K562 (cell line): ENCODE results near the gene EYA2.

Experiments used
- BCL6 ChIP-seq: fragments of 250-450 bp; sonication (Bioruptor Pico); IDR thresholded peaks from 2 replicates; pipeline ENCODE4 v1.4.0; 2020
- CTCF ChIP-seq, 3 experiments: IDR thresholded peaks in 2 of 3; conservative IDR thresholded peaks in 1 of 3; 2 replicates each; pipeline ENCODE4 v1.5.1; 2011 to 2012; ENCODE audit warnings: low read length in 3 of 3, mild to moderate bottlenecking in 3 of 3, control low read depth in 2 of 3, improper control_type of control experiment in 1 of 3, inconsistent platforms in 1 of 3, low read depth in 1 of 3, mixed read lengths in 1 of 3, moderate library complexity in 1 of 3; ENCODE audit not compliant: insufficient read depth in 2 of 3
- FIP1L1 ChIP-seq: fragments of 200-400 bp; formaldehyde crosslinking; IDR thresholded peaks from 2 replicates; pipeline ENCODE4 v1.6.1; 2018; ENCODE audit warnings: mild to moderate bottlenecking, low read depth, low read length; ENCODE audit not compliant: poor library complexity, severe bottlenecking
- GATA2 ChIP-seq: sonication (generic); formaldehyde crosslinking; IDR thresholded peaks from 2 replicates; pipeline ENCODE4 v1.4.0; 2020; ENCODE audit warnings: mild to moderate bottlenecking, missing genetic modification reagents
- MLLT1 ChIP-seq, 2 experiments: fragments of 450-650 bp; IDR thresholded peaks; 2 replicates each; pipeline ENCODE4 v1.6.1; 2016
- RCOR1 ChIP-seq, 2 experiments: IDR thresholded peaks; 2 replicates each; pipeline ENCODE4 v1.6.1; 2012; ENCODE audit warnings: low read depth in 2 of 2, low read length in 2 of 2, borderline replicate concordance in 1 of 2, improper control_type of control experiment in 1 of 2
- SAP30 ChIP-seq: fragments of 200-600 bp; sonication (generic); IDR thresholded peaks from 2 replicates; pipeline ENCODE4 v1.6.1; 2012; ENCODE audit warnings: borderline replicate concordance, low read depth, mild to moderate bottlenecking, moderate library complexity, low read length, control low read depth, inconsistent platforms; ENCODE audit not compliant: insufficient read depth, poor library complexity, severe bottlenecking
- TRIM28 ChIP-seq: fragments of 450-650 bp; IDR thresholded peaks from 2 replicates; pipeline ENCODE4 v1.6.1; 2017
- U2AF1 ChIP-seq: fragments of 200-400 bp; formaldehyde crosslinking; optimal IDR thresholded peaks from 2 replicates; pipeline ENCODE3; 2017; ENCODE audit warnings: mild to moderate bottlenecking, low read depth, low read length, moderate library complexity
- YBX1 ChIP-seq: fragments of 450-650 bp; IDR thresholded peaks from 2 replicates; pipeline ENCODE4 v1.7.1; 2016; ENCODE audit warnings: mild to moderate bottlenecking
- ZNF507 ChIP-seq: conservative IDR thresholded peaks from 2 replicates; pipeline ENCODE4 v1.6.1; 2017; ENCODE audit warnings: missing genetic modification characterization, missing compliant biosample characterization
- ZNF561 ChIP-seq: fragments of 450-650 bp; formaldehyde crosslinking; conservative IDR thresholded peaks from 2 replicates; pipeline ENCODE4 v1.4.0; 2020; ENCODE audit warnings: mild to moderate bottlenecking, moderate library complexity

GRCh38 chr20:46953596-46953995 is 59.0 kb downstream of the EYA2 start:
- TF ChIP-seq CTCF (IDR thresholded peaks at IDR 0.05 in 2 of 3, conservative IDR thresholded peaks at IDR 0.05 in 1 of 3; ENCODE audit: insufficient read depth in 2 of 3, low read depth in 1 of 3, low read length in 3 of 3) (no peak), YBX1 (no peak), GATA2 (CRISPR knock-in tag) (no peak), FIP1L1 (no peak), U2AF1 (no peak), SAP30 (no peak), BCL6 (CRISPR knock-in tag) (no peak), ZNF507 (no peak), MLLT1 (IDR thresholded peaks at IDR 0.05) (no peak), RCOR1 (IDR thresholded peaks at IDR 0.05; ENCODE audit: borderline replicate concordance in 1 of 2, low read depth in 2 of 2, low read length in 2 of 2) (no peak), ZNF561 (no peak), TRIM28 (no peak)
